M059J (cell line): ENCODE data around the gene SLIT3. TPM values are rescaled to one million over a fixed set of nuclear protein-coding genes. Genes with fewer than 3 reads are reported as not detected.

Experiments used
- DNase-seq: peaks from one replicate; pipeline ENCODE4 v3.0.0-alpha.2; 2012; ENCODE audit warnings: low read depth
- total RNA-seq: library from RNA; depleted of rRNA; stranded (reverse); fragments of >200 nt; shearing (Covaris generic); gene quantifications from 2 replicates; pipeline ENCODE4 v1.2.3, GENCODE V29; 2014

The SLIT3 gene
- total RNA-seq, 1 experiment from 2014 or later = 0.17 TPM

DNA sequence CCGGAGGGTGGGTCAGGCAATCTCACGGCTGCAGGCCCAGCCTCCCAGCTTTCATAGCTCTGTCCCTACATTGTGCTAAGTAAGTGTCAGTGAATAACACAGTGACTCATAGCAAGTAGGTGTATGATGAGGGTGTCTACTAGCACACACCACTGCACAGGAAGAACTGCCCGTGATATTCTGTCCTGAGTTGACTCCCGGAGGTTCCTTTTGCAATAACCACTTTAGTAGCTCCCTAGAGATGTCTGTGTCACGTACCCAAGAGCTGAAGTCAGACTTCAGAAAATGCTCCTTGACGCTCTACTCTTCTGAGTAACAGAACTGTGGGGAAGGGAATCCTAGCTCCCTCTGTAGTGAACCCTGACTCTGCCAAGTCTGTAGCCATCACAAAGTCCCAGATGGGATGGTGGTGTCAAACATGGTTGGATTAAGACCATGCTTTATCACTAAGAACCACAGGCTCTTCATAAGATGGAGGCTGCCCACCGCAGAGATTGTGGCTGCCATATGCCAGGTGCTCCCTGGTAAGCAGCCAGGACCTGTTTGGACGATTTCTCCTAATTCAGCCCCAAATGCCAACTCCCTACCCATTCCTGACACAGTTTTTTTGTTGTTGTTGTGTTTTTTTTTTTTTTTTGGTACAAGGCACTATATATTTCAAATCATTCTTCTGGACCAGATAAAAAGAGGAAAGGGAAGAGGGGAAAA lies 369.1 kb downstream of the SLIT3 start:
- DNase-seq = peak; percentile 10

- no peak for DNase-seq
Observed at GRCh38 chr5:168929656-168930055, 371.3 kb downstream of the SLIT3 start.

DNA sequence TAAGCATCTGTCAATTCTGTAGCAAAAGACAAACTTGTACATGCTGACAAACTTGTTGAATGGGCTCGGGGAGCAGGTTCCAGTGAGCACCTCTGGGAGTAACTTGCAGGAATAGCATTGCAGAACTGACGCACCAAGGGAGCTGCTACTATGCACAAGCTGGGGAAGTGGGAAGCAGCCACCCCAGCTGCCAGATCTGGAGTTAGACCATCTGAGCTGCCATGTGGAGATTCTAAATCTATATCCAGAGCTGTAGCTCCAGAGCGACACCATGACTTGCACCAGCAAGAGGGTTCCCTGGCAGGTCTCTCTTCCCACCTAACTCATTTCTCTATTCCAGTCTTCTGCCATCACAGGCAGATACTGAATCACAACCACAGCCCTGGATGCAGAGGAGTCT lies 375.8 kb downstream of the SLIT3 start:
- DNase-seq = no peak

- DNase-seq = no peak
Observed at GRCh38 chr5:168921147-168921866, 379.6 kb downstream of the SLIT3 start.

- no peak for DNase-seq
Observed at GRCh38 chr5:168920019-168920810, 380.7 kb downstream of the SLIT3 start.

DNA sequence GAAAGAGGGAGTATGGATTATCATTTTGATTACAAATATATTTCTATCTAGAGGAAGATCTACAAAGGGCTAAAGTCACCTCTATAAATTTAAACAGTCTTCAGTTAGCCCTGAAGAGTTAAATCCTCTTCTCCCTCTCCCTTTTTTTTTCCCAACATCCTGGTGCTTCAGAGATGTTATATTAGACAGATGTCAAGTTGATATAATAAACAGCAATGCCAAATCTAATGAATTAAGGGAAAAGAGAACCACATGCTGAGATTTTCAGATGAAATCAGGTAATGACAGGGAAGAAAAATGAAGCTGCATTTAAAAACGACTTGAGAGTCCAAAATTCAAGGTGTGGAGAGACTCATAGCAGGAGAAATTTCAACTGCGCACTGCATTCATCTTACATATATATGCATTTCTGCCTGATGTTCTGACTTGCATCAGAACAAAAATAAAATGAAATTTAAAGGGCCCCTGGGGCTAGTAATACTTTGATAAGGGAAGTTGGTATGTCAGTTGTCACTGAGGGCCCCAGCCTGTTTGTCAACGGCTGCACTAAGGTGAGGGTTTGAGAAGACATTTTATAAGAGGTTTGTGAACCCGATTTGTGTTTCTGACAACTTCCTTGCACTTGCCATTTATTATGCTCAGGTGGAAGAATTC lies 382.9 kb downstream of the SLIT3 start:
- no peak for DNase-seq

DNA sequence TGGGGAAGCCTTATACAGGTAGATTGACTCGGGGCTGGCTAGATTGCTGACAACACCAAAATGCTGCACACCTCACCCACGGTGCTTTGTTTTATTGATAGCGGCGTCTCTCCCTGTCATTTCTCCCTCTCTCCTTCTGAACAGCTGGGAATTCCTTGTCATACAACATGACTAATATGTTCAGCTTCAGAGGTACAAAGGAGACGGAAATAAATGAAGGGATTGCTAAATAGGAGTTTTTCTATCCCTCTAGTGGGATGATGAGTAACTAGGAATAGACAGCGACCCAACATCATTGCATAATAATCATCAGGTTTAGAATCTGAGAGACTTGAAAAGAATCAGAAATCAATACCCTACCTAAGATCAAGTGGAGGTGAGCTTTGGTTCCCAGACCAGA lies 384.1 kb downstream of the SLIT3 start:
- DNase-seq = no peak

DNA sequence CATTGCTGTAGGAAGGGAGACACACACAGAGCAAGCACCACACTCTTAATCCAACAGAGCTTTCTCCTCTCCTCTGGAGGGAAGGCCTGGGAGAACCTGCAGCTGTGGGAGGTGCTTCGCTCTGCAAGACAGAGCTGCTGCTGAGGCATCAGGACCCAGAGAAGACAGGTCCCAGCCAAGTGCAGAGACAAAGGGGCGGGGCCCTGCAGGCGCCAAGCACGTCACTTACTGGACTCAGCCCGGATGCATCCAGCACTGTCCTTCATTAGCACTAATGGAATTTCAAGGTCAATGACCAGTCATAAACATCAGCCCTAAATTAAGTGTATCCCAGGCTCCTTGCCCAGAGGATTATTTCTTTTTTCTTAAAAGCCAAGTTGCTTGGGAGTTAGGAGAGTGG lies 384.7 kb downstream of the SLIT3 start:
- no peak for DNase-seq

GRCh38 chr5:168914491-168914890 lies 386.4 kb downstream of the SLIT3 start:
- no peak for DNase-seq

- DNase-seq = no peak
Observed at GRCh38 chr5:168910874-168911273, 390.1 kb downstream of the SLIT3 start.

DNA sequence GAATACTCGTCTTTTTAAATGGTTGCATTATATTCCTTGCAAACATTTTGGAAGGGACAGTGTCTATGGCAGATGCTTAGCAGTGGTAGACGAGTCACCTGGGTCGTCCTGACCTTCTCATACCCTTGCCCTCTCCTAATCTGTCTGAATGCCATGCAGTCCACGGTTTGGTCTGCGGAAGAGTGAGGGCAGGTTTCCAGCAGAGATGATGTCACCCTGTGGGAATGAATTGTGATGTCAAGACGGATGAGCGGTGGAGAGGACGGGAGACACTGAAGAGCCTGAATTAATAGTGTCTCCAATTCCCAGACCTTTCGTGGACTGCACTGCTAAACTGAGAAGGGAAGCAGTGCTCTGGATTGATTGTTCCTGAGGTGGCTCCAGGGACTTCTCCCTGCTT lies 392.7 kb downstream of the SLIT3 start:
- peak; percentile 30 for DNase-seq

GRCh38 chr5:168903061-168903460 lies 397.9 kb downstream of the SLIT3 start:
- no peak for DNase-seq

DNA sequence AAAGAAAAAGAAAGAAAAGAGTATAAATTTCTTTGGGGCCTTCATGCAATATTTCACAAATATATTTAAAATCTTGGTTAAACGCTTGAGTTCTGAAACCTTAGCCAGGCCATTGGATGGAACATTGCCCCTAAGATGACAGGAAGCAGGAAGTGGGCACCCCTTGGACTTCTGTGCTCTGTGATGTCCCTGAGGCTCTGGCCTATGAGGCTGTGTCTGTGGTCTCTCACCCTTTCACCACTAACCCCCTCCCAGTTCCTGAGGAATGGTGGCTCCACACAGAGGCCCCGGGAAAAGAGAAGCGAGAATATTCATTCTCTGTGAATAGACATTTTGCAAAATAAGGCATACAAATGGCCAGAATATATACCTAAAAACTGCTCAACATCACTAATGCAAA lies 401.3 kb downstream of the SLIT3 start:
- no peak for DNase-seq

- DNase-seq = no peak
Observed at GRCh38 chr5:168899264-168899663, 401.7 kb downstream of the SLIT3 start.

DNA sequence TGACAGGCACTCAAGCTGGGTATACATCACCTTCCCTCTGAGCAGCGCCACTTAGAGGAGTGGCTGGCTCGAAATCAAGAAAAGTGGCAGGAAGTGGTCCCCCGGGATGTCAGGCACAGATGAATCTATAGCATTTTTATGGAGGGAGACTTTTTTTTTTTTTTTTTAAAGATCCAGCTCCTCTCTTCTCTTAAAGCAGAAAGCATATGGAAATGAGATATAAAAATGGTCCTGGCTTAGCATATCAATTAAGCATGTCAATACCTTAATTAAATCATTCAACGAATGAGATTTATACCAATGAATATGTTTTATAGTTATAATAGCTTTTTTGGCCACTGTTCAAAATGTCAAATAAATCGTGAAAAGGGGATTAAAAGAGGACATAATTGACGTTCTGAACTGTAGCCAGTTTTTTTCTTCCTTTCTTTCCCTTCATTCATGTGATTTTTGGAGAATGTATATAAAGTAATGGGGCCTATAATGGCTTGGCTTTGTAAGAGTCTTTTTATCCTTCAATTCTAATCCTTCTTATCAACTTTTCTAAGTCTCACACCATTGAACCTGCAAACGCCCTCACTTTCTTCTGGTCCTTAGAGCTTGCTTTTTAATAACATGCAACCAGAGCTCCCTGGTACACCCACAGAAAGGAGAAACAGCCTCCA lies 402.6 kb downstream of the SLIT3 start:
- no peak for DNase-seq

DNA sequence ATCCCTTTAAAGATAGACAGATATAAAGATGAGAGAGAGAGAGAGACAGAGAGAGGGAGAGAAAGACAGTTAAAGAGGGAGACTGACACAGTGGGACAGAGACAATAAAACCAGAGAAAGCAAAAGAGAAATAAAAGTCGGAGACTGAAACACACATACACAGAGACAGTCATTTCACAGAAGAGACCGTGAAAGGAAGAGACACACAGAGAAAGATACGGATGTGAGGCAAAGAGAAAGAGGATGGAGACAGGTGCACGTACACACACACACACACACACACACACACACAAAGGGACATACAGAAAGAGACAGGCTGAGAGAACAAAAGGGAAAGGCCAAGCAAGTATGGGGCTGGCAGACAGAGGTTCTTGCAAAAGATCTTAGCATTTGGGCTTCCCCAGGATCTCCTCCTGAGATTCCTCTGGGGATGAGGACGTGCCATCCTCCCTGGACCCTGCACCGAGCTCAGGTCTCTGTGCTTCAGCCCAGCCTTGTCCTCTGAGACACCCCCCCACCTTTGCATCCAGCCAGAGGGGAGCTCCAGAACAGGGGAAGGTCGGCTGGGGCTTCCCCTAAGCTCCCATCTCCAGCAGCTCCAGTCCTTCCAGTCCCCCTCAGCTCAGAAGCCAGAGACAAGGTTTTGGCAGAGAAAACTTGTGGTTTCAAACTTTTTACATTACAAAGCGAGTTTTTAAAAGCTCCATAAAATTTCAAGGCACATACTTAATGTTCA lies 403.4 kb downstream of the SLIT3 start:
- DNase-seq = no peak

DNA sequence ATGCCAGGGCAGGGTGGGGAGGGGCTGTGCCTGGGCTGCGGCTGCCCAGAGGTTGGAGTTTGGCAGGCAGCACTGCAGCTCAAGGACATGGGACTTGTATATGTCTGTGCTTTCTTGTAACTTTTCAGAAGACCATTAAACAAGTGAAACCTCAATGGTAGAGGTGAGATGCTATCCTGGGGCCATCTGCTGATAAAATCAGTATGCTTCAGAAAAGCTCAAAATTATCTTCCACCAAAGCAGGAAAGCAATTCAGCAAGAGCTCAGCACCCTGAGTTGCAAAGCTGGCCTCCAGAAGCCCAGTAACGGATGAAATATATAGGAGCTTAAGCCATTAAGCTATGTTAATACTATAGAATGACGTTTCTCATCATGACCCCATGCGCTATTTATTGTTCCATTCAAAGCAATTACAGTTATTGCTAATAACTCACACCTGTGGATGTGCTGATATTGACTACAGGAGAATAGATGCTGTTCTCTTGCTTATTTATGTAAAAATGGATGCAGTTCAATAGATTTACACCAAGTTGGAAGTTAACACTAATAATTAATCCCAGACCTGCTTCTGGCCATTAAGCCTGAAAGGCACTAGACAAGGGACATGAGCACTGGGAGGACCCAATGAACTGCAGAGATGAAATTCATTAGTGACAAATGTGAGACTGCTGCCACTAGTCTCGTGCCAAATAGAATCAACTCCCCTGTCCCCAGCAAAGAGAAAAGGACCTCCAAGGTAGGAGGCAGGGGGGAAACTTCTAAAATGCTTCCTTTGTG lies 405.5 kb downstream of the SLIT3 start:
- no peak for DNase-seq

DNA sequence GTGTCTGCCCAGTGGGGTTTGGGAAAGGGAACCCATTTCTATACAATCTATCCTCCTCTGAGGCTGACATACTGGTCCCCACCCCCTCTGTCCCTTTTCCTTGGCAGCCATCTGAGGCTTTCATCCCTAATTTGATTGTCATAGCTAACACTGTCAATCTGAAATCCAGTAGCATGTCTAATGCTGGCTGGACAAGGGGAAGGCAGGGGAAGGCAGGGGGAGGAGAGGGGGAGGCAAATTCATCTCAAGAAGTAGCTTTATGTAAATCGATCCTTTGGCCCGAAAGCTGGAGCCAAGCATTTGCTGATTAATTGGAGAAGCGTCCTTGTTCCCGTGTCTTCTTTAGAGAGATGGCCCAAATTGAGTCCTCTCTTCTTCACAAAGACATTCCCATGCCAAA lies 407.7 kb downstream of the SLIT3 start:
- no peak for DNase-seq

DNA sequence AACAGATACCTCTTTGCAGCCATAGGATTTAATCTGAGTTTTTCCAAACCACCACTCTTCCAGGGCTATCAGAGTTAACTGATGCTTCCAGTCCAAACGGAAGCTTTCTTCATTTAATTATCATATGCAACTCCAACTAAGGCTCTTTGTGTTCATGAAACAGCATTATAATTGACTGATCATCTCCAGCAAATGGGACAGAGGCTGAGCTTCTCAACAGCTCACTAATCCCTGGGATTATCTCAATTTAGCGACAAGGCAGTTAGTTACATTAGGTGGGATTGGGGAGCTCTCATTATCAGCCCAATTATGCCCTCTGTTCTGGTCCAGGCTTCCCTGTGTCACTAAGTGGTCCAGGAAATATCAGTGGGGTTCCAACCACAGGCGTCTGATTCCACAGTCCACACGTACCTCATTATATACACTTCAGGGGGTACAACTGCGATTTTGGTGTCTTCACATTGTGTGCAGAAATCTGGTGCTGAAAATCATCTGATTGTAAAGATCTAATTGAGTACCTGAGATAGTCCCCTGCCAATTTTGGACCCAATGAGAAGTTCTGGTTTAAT lies 408.2 kb downstream of the SLIT3 start:
- DNase-seq = no peak
